Measurements from ENCODE around the gene SNX10. TPM values are rescaled to one million over a fixed set of nuclear protein-coding genes. Genes with fewer than 3 reads are reported as not detected.
A peak's percentile ranks its signal among the peaks of the same experiment; 100 is the strongest.

The SNX10 gene
- total RNA-seq, 2 donors from 2014 or later, result 2.3 to 5.6 TPM

DNA sequence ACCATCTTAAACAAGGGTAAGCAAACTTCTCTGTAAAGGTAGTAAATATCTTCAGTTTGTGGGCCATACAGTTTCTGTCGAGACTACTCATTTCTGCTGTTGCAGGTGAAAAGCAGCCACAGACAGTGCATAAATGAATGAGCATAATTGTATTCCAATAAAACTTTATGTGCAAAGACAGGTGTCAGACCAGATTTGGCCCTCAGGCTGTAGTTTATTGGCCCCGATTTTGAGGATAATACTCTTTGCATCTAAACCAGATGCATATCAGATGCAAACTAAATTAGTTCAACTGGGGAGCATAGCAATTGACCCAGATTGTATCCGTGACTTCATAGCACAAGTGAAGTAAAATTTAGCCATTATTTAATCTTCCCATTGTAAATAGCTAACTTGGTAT is 70.0 kb downstream of the SNX10 start:
- H3K9me3 ChIP-seq, result no peaks in the 10 kb centered on the region
- DNase-seq (ENCODE audit: low spot score), result no peak
- no peaks in the 10 kb centered on the region for H3K36me3 ChIP-seq
- TF ChIP-seq, protein P1, sequence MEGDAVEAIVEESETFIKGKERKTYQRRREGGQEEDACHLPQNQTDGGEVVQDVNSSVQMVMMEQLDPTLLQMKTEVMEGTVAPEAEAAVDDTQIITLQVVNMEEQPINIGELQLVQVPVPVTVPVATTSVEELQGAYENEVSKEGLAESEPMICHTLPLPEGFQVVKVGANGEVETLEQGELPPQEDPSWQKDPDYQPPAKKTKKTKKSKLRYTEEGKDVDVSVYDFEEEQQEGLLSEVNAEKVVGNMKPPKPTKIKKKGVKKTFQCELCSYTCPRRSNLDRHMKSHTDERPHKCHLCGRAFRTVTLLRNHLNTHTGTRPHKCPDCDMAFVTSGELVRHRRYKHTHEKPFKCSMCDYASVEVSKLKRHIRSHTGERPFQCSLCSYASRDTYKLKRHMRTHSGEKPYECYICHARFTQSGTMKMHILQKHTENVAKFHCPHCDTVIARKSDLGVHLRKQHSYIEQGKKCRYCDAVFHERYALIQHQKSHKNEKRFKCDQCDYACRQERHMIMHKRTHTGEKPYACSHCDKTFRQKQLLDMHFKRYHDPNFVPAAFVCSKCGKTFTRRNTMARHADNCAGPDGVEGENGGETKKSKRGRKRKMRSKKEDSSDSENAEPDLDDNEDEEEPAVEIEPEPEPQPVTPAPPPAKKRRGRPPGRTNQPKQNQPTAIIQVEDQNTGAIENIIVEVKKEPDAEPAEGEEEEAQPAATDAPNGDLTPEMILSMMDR (IDR thresholded peaks at IDR 0.05), result no peak
- no peak overlapping the region for H3K4me3 ChIP-seq
- no peak overlapping the region for H3K27ac ChIP-seq
- ATAC-seq (ENCODE audit: insufficient number of reproducible peaks, low FRiP score, low read depth), result no peak
- no peaks in the 10 kb centered on the region for H3K4me1 ChIP-seq (ENCODE audit: control insufficient read depth in 1 of 2, low read depth in 2 of 2)
- no peaks in the 10 kb centered on the region for H3K27me3 ChIP-seq (replicated peaks; ENCODE audit: insufficient read depth)

DNA sequence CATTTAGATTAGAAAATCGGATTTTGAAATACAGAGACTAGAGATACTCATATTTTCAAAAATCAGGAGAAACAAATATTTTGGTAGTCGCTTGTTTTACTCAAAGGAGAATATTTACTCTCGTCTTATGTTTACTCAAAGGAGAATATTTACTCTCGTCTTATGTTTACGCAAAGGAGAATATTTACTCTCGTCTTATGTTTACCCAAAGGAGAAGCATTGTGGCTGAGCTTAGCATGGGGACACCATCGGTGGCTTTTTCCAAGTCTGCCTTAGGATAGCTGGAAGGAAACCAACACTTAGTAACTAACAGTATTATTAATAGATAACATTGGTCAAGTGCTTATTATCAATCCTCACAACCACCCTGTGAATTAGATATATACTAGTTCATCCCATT is 71.8 kb downstream of the SNX10 start:
- H3K4me3 ChIP-seq, result no peak overlapping the region
- H3K4me1 ChIP-seq (ENCODE audit: control insufficient read depth in 1 of 2, low read depth in 2 of 2), result no peaks in the 10 kb centered on the region
- no peaks in the 10 kb centered on the region for H3K9me3 ChIP-seq
- H3K36me3 ChIP-seq, result no peaks in the 10 kb centered on the region
- no peak for ATAC-seq (ENCODE audit: insufficient number of reproducible peaks, low FRiP score, low read depth)
- H3K27me3 ChIP-seq (replicated peaks; ENCODE audit: insufficient read depth), result no peaks in the 10 kb centered on the region
- DNase-seq (ENCODE audit: low spot score), result no peak
- no peak overlapping the region for H3K27ac ChIP-seq
- TF ChIP-seq, protein P1 (IDR thresholded peaks at IDR 0.05), result no peak

DNA sequence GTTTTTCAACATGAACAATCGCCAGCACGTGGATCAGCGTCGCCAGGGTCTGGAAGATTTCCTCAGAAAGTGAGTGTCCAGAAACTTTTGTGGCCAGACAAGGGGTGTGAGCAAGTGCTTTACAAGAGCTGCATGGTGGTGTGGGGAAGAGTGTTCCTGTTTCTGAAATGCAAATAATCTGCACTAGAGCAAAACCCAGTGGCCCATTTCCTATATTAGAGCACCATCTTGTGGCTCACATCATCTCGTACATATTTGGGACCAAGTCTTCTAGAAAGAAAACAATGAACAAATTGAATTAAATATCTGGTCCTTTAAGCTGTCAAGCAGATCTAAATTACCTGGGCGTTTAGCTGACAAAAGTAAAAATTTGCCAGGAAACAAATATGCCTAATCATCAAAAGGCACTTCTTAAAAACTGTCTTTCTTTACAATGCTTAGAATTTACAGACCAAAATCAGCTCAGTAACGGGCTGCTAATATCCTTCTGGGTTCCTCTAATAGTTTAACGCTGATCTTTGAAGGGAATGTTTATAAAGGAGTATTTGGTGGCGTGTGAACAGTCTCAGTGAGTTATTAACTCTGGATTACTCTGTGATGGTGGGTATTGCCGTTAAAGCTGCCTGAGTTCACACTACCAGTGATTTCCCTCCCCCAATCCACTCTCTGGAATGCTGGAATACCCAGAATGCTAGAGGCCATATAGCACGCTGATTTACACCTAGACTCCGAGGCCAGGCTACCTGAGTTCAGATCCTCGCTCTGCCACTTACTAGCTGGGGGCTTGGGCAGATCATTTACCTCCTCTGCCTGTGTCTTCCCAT is 73.6 kb downstream of the SNX10 start:
- Histone ChIP-seq H3K36me3 (no peaks in the 10 kb centered on the region), H3K27ac (no peak overlapping the region), H3K4me1 (ENCODE audit: control insufficient read depth in 1 of 2, low read depth in 2 of 2) (no peaks in the 10 kb centered on the region), H3K27me3 (replicated peaks; ENCODE audit: insufficient read depth) (no peaks in the 10 kb centered on the region), H3K9me3 (no peaks in the 10 kb centered on the region), H3K4me3 (no peak overlapping the region)
- DNase-seq (ENCODE audit: low spot score) (no peak), ATAC-seq (ENCODE audit: insufficient number of reproducible peaks, low FRiP score, low read depth) (no peak)
- TF ChIP-seq, protein P1 (IDR thresholded peaks at IDR 0.05), result peak; percentile 66

DNA sequence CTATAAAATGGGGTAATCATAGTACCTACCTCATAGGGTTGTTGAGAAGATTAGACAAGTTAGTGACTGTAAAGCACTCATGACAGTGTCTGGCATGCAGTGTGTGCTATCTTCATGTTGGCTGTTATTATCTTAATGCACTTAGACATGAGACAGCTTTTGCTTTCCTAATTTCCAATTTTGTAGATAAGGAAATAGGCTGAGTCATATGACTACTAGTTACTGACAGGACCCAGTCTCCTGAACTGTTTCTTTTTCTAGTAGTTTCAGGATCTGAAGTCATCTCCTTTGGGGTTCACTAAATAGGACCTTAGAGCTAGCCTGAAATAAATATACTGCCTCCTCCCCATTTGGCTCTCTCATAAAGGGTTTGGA is 74.2 kb downstream of the SNX10 start:
- TF ChIP-seq, protein P1 (IDR thresholded peaks at IDR 0.05), result no peak
- Histone ChIP-seq H3K36me3 (no peaks in the 10 kb centered on the region), H3K27me3 (replicated peaks; ENCODE audit: insufficient read depth) (no peaks in the 10 kb centered on the region), H3K4me1 (ENCODE audit: control insufficient read depth in 1 of 2, low read depth in 2 of 2) (no peaks in the 10 kb centered on the region), H3K4me3 (no peak overlapping the region), H3K27ac (no peak overlapping the region), H3K9me3 (no peaks in the 10 kb centered on the region)
- DNase-seq (ENCODE audit: low spot score), result no peak
- no peak for ATAC-seq (ENCODE audit: insufficient number of reproducible peaks, low FRiP score, low read depth)

DNA sequence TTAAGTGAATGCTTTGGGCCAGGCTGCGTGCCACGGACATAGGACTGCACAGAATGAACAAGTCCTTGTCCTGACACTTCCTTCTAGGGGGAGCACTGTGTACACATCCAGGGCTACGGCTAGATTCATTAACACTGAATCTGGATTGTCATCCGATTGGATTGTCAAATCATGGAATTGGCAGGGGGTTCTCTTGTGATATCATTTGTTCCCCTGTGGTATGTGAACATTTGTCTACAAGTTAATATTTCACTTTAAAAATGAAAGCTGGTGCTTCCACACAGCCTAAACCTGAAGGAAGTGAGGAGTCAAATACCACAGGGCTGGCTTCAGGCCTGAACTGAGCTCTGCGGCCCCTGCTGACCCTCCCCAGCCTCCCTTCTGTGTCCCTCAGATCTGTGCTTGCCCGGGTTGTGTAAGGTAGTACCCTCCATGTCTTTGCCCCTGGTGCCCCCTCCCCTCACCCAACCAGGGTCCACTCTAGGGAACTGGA is 75.6 kb downstream of the SNX10 start:
- no peaks in the 10 kb centered on the region for H3K9me3 ChIP-seq
- H3K27ac ChIP-seq, result no peak overlapping the region
- ATAC-seq (ENCODE audit: insufficient number of reproducible peaks, low FRiP score, low read depth) (no peak), DNase-seq (ENCODE audit: low spot score) (no peak)
- TF ChIP-seq, protein P1 (IDR thresholded peaks at IDR 0.05), result no peak
- no peak overlapping the region for H3K4me3 ChIP-seq
- H3K36me3 ChIP-seq, result no peaks in the 10 kb centered on the region
- no peaks in the 10 kb centered on the region for H3K27me3 ChIP-seq (replicated peaks; ENCODE audit: insufficient read depth)
- H3K4me1 ChIP-seq (ENCODE audit: control insufficient read depth in 1 of 2, low read depth in 2 of 2), result no peaks in the 10 kb centered on the region

All from thoracic aorta (tissue), 2 donors.